SKM-1 treated with dmso at 0.1 percent for 144 hours (cell line): Measurements from ENCODE around the gene WNT5A.

Source experiments
- DNase-seq: peaks from one replicate; lab custom pipeline; 2025; ENCODE audit not compliant: unreplicated experiment; lab: John Stamatoyannopoulos, UW

Gene WNT5A

GRCh38 chr3:55486857-55487380 is at the start of gene WNT5A:
WNT5A (minus strand) TSS chr3:55487306; CDS start chr3:55486985, 321 bp downstream.
- no peak for DNase-seq

GRCh38 chr3:55534876-55535275 is 47.8 kb upstream of the WNT5A start:
- no peak for DNase-seq

DNA sequence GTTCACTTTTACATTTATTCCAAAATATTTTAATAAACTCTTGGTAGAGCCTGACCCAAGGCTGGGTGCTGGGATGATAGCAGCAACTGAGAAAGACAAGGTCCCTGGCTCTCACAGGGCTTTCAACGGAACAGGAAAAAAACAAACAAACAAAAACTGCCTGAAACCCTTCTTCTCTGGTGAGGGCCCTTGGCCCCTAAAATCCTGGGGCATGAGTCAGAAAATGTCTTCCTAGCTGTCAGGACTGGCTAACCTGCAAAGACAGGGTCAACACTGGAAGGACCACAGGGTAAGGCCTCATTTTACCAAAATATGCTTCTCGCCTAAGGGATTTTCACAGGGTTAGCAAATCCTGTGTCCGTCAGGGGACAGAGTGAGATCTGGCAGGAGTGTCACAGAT is 45.7 kb upstream of the WNT5A start:
- no peak for DNase-seq

DNA sequence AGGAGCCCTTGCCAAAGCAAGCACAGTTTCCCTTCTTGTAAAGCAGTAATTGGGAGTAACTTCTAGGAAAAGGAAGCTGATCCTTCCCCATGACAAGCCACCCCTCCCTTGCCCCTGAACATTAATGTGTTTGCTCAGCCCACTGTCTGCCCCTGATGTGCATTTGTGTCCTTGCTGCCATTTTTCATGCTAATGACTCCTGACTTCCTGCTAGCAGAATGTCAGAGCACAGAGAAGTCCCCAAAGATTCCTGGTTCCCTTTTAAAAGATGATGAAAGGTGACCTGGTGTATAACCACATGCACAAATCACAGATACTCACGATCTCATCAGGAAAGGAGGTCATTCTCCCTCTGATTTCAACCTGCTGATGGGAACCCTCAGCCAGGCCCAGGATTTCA is 44.2 kb upstream of the WNT5A start:
- DNase-seq = no peak

DNA sequence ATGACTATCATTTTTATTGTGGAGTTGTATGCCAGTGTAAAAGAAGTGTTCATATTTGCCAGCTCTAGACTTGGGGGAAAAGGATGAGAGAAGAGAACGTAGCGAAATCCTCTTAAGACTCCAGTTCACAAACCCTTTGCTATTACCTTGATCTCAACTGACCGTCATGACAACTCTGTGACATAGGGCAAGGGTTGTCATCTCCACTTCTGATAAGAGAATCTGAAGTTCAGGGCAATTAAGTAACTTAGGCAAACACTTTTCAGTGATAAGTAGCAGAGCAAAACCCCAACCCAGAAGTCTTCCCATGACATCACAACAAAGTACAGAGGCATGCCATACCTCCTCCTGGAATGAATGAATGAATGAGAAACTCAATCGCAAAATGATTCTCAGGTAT is 40.3 kb upstream of the WNT5A start:
- no peak for DNase-seq

DNA sequence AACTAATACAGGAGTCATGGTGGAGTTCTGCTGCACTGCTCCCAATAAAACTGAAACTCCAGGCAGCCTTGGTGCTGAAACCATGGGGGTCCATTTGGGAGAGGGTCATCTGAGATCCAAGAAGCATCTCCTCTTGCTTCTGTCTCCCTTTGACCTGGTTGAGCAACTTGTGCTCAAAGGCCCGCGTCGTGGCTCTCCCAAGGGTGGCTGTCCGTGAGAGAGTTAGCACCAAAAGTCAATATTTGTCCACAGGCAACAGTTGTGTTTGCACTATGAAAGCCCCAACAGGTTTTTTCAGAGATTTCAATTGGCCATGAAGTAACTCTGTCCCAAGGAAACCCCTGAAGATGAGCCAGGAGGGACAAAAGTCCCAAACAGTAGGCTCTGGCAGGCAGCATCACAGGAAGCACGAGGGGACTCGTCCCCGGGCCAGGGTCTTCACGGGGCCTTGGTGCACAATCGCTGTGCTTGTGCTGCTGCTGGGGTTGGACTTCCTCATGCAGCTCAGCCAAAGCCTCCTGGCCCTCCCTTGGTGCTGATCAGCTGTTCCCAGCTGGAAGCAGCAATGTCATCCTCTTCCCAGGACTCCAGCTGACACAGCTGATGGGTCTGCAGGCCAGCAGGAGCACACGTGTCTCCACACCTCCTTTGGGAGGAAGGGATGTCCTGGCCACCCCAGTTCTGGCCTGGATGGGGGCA is 39.4 kb upstream of the WNT5A start:
- DNase-seq = no peak

DNA sequence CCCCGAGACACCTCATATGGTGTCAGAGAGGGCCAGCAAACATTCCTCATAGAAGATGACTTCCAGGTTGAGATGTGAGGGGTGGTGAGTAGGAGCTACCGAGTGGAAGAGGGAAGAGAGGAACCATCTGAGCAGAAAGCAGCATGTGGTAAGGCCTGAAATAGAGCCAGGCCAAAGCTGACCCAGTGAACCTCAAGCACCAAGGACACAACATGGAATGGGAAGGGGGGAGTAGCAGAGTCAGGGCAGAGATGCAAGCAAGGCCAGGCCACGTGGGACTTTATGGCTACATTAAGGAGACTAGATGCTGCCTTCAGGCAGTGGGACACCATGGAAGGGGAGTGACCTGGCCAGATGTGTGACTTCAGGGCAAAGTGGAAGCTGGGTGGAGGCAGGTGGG is 38.3 kb upstream of the WNT5A start:
- DNase-seq = no peak

DNA sequence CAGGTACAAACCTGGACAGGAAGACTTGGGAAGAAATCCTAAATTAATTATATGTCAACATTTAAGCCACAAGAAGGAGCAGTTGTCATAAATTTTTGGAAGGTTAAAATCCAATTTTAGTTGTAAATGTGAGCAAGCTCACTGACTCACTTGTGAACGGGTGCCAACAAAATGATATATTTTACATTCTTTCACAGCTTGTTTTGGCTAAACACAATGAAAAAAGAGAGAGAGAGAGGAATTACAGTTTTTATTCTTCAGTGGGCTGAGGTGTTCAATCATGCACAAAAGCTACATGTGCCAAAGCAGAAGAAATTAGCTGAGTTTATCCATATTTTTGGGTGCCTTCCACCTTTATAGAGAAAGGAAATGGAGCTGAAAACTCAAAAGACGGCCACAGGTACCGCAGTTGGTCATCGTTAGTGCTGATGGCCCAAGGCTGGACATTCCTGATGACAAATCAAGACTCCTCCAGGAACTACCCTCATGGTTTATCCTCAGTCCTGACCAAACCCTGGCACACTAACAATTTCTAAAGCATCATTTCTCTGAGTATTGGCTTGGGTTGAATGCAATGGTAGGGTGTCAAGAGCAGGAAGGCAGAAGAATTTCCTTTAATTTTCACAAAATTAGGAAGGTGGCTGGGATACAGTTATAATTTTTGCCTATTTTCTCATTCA is 37.6 kb upstream of the WNT5A start:
- no peak for DNase-seq

DNA sequence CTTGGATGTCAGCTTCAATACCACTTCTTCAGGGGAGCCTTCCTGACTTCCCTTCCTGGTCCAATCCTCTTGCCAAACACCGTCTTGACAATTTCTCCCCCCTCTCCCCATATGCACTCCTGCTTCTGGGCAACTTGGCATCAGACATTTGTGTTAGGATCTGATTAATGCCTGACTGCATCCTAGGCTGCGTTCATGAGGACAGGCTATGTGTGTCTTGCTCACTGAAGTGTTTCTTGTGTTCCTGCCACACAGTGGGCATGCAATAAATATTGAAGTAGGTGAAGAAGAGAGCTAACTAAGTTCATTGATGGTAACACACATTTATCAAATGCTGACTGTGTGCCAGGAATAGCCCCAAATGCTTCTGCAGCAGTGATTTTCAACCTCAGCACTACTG is 36.4 kb upstream of the WNT5A start:
- DNase-seq = no peak

DNA sequence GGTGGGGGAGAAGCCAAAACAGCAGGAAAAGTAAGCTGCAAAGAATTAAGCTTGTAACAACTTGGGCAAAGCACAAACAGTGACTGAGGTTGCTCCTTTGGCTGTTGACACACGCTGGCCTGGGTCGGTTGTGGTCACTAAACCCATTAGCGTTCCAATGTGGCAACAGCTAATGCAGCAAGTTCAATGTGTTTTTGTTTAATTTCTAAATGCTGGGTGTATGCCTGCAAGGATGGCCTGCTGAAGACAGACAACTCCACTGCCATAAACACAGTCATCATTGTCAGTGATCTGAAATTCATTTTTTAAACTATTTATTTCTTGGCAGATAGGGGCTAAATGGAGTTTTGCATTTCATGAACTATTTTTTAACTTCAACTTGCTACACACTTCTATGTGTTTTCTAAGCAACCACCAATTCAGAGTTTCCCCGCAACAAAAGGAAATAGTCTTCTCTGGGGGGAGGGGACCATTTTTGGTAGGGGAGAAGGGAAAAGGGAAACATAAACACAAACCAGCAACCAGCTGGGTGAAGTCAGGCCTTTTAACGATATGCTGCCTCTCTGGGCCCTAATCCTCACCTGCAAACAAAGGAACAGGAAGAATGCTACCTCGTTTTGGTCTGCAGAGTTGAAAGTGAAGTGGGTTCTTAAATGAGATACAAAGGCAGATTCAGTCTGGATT is 34.8 kb upstream of the WNT5A start:
- no peak for DNase-seq

DNA sequence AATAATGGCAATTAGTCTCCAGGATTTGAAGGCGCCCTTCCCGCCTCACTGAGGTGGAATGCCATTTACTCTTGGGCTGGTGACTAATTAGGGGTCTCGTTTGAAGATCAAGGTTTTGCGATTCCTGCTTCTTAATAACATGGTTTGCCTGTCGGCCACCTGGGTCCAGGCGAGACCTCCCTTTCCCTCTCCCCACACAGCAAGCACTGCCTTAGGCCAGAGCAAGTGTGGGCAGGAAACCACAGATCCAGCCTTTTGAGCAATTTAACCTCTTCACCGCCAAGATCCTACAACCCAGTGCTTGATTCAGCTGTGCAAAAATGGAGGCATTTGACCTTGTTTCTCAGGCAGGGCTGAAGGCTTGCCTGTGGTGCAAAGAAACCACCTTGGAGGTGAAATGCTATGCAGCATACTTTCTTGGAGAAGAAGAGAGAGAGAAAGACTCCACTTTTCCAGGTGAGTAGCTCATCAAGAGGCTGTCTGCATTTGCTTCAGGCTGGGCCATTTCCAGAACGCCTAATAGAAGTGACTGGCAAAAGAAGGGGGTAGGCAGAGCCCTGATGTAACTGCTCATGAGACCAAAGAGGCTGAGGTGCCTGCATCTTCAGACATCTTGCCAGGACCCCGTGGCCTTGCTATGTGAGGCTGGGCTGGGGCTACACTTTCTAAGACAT is 34.1 kb upstream of the WNT5A start:
- DNase-seq = no peak

DNA sequence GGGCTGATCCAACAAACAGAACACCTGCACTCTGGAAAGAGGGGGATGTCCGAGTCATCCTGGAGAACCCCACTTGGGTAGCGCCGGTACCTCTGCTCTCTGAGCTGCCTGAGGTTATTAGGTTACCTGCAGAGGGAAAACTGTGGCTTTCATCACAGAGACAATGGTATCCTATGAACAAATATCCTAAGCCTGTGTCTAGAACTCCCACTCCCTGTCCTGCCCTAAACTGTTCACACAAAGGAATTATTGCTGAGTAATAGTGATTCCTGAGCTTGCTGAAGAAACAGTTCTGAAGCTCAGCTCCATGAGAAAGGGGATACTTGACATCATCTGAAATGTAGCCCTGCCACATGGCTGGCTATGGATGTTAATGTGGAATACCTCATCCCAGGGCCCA is 31.9 kb upstream of the WNT5A start:
- no peak for DNase-seq

GRCh38 chr3:55518451-55518850 is 31.3 kb upstream of the WNT5A start:
- DNase-seq = no peak

DNA sequence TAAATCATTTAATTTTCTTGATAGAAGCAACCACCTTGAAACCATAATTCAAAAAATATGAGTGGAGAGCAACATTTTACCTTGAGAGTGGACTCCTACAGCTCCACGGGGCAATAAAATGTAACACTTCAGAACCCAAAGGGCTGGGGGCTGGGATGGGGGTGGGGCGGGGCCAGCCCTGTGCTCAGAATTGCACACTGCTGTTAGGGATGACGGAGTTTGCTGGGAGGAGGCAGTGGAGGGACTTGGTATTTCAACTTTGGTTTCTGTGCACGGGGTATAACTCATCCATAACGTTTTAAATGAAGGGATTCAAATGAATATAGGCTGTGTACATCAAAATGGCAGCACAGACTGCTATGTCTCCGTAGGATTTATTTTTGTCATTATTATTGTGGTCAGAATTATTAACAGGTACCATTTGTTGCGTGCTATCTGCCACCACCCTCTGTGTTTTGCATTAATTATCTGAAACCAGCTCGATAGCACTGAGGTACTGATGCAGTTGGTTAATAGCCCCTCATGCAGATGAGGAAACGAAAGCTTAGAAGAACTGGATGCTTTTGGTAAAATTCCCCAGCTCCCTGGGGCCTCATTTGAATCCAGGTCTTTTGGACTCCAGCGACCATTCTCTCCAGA is 29.4 kb upstream of the WNT5A start:
- no peak for DNase-seq

- no peak for DNase-seq
Measured at GRCh38 chr3:55515550-55516246, 28.6 kb upstream of the WNT5A start.

DNA sequence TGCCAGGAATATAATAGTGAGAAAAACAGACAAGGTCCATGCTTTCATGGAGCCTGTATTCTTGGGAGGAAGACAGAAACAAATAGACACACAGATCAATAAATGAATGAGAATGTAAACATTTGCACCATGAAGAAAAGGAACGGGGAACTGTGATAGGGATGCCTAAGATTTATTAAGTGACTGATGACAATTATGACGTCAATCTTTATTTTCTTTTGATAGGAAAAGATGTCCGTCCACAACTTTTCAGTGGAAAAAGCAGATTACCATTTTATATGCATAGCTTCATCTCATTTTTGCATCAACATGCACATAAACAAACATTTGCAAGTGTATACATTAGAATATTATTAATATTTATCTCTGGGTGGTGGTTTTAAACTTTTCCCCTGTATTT is 27.9 kb upstream of the WNT5A start:
- DNase-seq = no peak

GRCh38 chr3:55512571-55513343 is 25.7 kb upstream of the WNT5A start:
- DNase-seq = no peak

DNA sequence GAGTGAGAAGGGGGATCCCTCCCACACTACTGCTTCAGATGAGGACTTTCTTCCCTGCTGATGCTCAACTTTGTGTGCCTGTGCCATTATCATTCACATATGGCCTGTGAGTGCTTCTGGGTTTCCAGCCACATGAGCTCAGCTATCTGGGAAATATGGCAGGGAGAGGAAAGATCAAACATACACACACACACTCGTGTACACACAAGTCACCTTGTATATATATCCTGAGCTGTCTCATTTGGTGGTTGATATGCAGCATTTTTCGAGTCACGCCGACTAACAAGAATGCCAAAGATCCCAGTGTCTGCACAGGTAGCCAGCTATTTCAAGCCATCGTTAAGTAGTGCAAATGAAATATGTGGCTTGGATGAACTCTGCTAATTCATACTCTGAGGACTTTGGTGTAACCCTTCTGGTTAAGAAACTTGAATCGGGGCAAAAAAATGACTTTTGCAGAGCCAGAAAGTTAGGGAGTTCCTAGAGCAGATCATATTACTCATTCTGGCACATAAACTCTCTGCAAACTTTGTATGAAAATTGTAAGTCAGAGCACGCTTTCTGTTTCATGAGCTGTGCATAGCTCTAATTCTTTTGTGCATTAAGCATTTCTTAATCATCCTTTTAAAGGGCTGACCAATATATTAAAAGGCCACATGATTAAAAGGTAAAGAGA is 24.9 kb upstream of the WNT5A start:
- DNase-seq = no peak

DNA sequence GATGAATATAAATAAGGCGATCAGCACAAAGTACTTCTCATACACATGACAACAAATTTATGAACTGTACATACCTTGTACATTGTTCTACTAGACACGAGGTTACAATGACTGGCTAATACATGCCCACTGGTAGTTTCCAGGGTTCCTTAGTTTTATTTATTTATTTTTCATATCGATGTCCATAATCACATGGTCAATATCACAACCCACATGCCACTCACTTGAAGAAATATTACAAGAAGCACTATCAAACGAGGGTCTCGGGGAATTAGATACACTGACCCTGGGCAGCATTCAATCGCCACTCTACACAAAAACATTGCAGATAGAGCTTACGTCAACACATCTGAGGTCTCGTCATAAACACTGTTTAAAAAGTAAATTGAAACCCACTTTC is 21.2 kb upstream of the WNT5A start:
- no peak for DNase-seq
